GM21423 (cell line): ENCODE measurements around the gene SF3A2.

Experiments
- ATAC-seq: cut with Tn5 transposase; IDR thresholded peaks from one replicate; pipeline ENCODE4 v1.9.1; 2021; ENCODE audit warnings: mild to moderate bottlenecking, moderate library complexity; ENCODE audit not compliant: unreplicated experiment

The SF3A2 gene

GRCh38 chr19:2226051-2226839 is 10.4 kb upstream of the SF3A2 start:
- ATAC-seq = no peak

DNA sequence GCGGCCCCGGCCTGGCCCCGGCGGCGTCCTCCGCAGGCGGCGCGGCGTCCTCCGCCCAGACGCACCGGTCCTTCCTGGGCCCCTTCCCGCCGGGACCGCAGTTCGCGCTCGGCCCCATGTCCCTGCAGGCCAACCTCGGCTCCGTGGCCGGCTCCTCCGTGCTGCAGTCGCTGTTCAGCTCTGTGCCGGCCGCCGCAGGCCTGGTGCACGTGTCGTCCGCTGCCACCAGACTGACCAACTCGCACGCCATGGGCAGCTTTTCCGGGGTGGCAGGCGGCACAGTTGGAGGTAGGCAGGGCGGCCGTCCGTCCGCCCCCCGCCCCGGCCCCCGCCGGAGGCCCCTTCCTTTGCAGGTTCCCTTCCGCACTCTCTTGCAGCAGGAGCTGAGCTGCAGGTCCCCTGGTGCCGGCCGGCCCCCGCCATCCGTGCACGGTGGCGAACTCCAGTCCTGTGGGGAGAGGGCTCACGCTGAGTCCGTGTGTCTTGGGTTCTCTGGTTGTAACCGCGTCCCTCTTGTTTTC is 9.7 kb upstream of the SF3A2 start:
- no peak for ATAC-seq

GRCh38 chr19:2227415-2228156 is 9.0 kb upstream of the SF3A2 start:
- no peak for ATAC-seq

GRCh38 chr19:2228157-2229030 is 8.2 kb upstream of the SF3A2 start:
- no peak for ATAC-seq

DNA sequence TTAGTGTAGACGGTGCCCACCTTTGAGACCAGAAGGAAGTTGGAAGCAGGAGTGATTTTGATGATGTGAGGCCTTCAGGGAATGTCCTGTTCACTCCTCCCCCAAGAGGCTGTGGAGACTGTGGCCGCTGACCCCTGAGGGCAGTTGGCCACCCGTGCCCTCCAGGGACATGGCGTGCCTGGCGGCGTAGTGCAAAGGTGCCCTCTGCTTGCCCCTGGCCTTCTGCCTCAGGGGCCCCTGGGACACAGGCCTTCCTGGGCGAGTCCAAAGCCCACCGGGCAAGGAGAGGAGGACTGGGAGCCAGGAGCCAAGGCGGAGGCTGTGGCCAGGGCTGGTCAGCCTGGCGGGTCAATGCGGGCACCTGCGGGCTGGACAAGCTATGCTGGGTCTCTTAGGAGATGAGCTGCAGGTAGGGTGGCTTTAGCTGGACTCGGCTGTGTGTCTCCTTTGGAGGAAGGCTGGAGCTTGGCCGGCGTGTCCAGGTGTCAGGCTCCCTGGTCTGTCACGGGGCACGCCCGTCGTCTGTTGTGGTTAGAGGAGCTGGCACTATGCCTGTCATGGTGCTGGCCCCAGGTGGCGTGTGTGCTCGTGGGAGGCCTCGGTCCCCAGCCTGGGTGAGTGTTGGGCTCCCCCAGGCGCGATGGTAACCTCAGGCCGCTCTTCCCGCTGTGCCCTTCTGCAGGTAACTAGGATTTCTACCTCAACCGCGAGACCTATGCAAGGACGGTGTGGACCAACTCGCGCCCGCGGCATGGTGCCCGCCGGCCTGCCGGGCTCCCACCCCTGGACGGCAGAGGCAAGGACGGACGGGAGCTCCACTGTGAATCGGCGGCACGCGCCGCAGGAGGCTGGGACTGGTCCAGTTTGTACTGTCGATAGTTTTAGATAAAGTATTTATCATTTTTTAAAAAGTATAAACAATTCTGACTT is 7.3 kb upstream of the SF3A2 start:
- ATAC-seq = no peak

- ATAC-seq = no peak
Observed at GRCh38 chr19:2230033-2230531, 6.5 kb upstream of the SF3A2 start.

DNA sequence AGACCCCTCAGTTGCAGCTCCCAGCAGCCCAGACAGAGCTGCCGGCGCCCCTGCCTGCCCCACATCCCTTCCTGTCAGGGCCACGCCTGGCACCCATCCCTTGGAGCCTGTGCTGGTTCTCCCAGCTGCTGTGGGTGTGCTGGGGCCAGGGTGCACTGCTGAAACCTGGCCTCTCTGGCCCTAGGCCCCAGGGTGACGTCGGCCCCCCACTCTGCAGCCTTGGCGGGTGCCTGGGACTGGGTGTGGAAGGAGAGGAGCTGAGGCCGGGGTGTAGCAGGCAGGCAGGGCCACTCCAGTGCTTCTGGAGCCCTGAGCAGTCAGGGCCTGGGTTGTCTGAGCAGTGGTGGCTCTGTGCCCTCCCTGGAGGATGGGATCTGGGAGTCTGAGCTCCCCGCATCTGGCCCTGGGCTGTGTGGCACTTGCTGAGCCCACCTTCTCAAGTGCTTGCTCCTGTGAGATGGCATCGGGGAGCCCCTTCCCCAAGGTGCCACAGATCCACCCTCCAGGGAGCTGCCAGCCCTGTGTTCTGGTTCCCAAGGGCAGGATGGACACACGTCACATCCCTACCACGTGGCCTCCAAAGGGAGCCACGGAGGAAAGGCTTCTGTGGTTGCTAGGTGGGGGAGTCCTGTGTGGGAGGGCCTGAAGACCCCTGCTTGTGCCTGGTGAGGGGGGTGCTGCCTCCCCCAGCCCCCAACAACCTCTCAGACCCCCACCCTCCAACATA is 5.7 kb upstream of the SF3A2 start:
- no peak for ATAC-seq

DNA sequence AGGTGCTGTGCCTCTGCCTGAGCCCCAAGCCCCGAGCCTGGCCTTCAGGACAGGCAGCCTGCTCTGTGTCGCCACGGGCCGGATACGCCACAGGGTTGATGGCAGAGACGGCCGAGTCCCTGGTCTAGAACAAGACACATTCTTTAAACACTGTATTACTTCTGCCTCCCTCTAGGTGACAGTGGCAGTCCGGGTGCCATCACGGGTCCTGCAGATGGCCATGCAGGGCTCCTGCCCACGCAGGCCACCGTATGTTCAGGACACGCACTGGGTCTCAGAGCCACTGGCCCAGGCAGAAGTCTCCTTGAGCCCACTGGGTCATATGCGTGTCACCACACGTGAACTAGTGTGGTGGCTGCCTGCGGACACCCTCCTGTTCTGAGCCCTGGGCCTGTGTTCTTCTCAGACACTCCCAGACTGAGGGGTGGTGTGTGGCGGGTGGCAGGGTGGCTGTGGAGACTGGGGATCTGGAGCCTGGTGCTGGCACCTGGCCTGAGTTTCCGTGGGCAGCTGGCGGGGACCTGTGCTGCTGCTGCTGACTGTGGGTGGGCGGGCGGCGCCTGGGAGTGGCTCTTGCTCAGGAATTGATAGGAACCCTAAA is 4.9 kb upstream of the SF3A2 start:
- no peak for ATAC-seq

DNA sequence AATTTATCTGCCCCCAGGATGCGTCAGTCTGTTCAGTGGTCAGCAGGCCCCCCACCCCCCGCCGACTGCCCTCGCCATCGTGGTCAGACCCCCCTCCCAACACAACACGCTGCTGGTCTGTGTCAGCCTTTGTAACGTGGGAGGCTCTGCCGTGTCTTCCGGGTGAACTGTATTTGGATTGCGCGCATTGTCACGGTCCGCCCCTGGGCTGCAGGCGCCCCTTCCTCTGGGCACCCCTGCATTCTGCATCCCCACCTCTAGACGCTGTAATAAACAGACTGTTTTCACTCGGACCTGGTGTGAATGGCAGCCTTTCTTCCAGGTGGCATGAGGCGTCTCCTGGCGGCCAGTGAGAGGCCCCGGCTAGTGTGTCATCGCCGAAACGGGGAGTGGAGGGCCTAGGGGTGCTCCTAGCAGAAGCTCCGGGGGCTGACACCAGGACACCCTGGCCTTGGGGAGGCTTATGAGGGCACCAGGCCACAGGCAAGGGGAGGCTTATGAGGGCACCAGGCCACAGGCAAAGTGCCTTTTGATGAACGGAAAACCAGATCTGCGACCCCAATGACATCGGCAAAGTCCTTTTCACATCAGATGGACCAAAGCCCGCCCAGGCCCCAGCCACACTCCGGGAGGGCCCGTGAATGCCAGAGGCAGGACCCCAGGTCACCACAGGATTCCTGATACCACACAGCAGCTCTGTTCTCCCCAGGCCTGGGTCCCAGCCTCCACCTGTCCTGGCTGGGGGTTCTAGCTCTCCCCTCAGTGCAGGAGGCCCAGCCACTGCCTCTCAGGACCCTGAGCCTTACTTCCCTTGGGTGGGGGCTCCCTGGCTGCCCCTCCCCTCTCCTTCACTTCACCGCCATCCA is 4.1 kb upstream of the SF3A2 start:
- ATAC-seq = no peak

DNA sequence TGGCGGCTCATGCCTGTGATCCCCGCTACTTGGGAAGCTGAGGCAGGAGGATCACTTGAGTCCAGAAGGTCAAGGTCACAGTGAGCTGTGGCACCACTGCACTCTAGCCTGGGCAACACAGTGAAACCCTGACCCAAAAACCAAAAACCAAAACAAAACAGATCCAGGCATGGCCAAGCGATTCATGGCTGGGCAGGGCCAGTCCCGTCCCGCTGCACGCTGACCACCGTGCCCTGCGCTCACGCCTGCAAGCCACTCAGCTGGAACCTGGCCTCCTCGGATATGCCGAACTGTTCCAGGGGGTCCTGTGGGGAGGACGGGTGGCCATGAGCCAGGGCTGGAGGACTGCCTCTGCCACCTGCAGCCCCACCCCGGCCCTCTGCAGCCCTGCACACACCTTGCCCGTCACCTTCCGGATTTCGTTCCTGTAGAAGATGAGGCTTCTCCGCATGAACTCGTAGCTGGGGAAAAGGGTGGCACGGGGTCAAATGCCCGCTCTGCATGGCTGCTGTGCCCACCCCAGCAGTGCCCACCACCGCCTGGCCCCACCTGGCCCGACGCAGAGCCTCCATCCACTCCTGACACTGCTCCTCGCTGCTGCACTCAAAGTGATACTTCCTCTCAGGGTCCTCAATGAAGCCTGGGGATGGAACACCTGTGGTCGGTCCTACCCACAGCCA is 2.9 kb upstream of the SF3A2 start:
- no peak for ATAC-seq

DNA sequence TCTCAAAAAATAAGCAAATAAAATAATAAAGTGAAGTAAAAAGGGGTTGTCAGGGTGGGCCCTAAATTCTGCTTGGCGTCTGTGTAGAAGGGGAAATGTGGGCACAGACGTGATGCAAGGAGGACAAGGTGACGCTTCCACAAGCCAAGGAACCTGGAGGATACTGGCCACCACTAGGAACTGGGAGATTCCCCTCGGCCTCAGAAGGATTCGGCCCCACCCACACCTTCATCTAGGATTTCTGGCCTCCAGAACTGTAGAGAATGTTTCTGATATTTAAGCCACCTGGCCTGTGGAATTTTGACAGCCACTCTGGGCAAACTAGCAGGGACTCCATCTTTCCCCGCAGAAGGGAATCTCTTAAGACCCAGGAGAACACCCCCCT is 1.6 kb upstream of the SF3A2 start:
- no peak for ATAC-seq

DNA sequence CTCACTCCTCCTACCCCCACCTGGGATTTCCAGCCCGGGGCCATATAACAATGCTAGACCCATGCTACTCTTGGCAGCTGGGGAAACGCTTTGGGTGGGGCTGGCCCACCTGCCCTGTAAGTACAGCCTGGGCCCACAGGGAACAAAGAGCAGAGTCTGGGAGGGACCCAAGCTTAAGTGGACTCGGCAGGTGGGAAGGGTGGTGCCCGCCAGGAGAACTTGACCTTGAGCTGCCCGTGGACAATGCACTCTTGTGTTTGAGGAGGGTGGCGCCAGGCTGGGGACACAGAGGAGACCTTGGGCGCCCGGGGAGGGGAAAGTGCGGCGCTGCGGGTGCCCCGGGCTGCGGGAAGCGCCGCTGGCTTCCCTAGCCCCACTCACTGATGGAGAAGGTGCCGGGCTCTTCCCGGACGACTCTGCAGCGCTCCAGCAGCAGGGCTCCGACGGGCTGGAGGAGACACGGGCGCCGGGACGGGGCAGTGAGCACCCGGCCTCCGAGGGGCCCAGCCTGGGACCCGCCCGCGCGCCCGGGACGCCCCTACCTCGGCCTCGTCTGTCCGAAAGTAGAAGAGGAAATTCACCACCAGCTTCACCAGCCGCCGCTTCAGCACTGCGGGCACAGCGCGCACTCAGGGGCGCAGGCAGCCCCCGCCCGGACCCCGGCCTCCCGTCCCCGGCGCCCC is 1.1 kb upstream of the SF3A2 start:
- peak; percentile 5 for ATAC-seq

GRCh38 chr19:2236064-2236313 is 635 bp upstream of the SF3A2 start:
- ATAC-seq = no peak

- no peak for ATAC-seq
Observed at GRCh38 chr19:2237051-2237868, 636 bp downstream of the SF3A2 start.

DNA sequence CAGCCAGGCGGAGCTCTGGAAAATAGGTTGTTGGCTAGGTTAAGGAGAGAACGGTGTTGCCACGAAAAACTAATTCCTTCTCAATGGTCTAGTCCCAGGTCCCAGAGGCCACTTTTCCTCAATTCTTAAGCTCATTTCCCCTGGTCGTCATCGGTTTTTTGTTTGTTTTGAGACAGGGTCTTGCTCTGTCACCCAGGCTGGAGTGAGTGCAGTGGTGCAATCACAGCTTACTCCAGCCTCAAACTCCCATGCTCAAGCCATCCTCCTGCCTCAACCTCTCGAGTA is 1.2 kb downstream of the SF3A2 start:
- ATAC-seq = no peak

DNA sequence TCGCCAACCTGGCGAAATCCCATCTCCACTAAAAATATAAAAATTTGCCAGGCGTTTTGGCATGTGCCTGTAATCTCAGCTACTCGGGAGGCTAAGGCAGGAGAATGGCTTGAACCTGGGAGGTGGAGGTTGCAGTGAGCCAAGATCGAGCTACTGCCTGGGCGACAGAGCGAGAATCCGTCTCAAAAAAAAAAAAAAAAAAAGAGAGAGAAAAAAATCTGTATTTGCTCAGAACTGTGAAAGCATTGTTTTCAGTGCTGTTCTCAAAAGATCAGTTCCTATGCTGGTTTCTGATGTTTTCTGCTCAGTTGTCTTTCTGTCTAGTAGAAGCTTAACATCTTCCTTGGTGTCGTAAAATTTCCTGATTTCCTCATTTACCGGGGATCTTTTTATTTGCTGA is 2.5 kb downstream of the SF3A2 start:
- ATAC-seq = no peak
